ENCODE data around the gene NRP1.
"Not testable (repeated sequence)": the region's sequence is repeated elsewhere in the genome, so short reads cannot be mapped to it uniquely, and the experiment has no call there.

Gene NRP1

DNA sequence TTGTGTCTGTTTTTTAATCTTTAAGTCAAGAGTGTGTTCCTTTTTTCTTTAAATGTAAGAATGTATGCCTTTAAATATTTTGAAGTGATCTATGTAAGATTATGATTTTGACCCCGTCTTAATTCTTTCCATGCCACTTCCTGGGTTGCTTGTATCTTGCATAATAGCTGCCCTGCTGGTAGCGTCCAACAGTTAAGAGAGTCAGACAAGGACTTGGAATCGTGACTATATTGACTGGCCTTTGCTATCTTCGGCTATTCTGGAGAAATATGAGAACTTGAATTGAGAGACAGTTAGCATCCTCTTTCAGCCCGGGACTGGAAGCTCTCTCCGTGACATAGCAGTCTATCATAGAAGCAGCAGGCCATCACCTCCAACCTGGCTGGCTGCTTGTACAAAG is 13.0 kb downstream of the NRP1 start:
- DNase-seq (ENCODE audit: low spot score), result no peak

DNA sequence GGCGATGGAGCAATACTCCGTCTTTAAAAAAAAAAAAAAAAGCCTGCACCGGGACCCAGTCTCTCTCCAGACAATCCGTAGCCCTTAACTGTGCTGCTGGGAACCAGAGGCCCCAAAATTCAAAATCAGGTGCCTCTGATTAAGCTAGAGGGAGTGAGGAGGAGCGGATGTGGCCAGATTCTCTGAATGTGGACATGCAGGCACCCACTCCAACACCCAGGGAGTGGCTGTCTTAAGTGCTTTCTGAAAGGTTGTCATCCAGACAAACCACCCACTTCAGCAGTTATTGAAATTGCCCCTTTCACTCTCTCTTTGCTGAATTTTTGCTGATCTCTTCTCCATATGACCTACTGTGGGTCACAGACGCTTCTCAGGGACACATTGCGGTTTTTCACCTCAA is 14.2 kb downstream of the NRP1 start:
- DNase-seq (ENCODE audit: low spot score), result no peak

DNA sequence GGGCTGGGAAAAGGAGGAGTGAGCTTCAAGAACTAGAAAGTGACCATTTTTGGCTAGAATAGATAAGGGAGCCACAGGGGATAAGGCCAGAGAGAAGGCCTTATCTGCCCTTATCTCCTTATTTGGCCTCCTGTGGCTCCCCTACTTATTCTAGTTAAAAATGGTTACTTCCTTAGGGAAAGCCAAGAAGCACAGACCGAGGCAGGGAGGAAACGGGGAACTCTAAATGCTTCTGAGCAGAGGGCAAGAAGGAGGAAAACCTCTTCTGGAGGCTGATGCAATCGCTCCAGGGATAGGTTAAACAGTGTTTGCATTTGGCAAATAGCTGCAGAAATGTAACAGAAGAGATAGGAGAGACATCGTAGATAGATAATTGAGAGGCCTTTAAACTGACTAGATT is 18.6 kb downstream of the NRP1 start:
- no peak for DNase-seq (ENCODE audit: low spot score)

DNA sequence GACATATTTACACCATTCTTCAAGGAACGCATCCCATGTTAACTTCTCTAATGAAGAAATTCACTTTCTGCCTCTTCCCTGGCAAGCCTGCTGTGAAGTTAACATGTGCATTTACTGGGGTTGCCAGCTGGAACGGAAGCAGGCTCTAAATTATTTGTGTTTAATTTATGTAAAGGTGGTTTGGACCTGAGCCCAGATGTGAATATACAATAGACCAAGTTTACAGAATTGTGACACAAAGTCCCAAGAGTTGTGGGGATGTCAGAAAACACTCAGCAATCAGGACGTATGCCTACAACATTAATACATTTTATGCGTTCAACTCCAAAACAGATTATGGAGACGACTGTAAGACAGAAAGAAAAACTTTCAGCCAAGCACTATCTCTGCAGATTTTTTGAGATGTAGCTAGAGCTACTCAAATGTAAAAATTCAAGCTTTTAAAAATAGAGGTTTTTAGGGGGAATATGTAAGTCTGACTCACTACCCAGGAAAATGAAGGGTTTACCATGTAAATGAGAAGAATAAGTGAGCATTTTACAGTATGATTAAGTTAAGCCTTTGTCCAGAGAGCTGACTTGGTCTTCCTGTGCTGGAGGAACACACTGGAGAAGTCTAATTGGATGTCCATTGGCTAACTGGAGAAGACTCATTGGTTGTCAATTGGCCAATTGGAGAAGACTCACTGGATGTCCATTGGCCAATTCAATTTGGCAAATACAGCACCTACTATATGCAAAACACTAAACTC is 19.5 kb downstream of the NRP1 start:
- DNase-seq (ENCODE audit: low spot score), result no peak

DNA sequence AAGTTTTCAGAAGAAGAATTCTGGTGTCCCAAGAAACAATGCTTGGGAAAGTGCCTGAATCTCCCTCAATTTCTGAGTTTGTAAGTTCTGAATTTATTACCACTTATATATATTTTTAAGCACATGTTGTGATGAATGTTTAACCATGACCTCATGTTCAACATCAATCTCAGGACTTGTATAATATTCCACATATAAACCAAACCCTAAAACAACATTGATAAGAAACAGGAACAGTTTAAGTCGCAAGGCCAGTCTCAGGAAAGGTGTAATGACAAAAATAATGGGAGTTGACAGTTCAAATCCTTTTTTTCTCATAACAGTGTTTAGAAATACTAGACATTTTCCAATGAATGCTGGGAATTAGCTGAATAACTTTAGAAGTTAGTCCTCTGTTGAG is 22.8 kb downstream of the NRP1 start:
- DNase-seq (ENCODE audit: low spot score), result no peak

DNA sequence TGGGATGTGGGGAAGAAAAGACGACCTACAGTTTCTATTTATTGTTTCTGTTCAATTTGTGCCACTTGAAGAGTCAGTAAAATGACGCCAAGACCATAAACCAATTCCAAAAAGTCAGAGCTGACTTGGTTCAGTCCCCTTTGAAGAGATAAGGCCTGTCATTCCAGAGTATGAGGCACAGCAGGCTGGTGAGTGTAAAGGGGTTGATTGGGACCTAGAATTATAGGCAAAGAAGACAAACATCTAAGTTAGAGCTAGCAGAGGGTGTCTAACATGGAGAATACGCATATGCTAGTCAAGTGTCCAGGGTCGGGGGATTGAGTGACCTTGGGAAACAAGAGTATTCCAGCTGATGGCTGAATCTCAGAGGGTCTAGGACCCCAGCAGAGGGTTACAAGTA is 23.6 kb downstream of the NRP1 start:
- no peak for DNase-seq (ENCODE audit: low spot score)

DNA sequence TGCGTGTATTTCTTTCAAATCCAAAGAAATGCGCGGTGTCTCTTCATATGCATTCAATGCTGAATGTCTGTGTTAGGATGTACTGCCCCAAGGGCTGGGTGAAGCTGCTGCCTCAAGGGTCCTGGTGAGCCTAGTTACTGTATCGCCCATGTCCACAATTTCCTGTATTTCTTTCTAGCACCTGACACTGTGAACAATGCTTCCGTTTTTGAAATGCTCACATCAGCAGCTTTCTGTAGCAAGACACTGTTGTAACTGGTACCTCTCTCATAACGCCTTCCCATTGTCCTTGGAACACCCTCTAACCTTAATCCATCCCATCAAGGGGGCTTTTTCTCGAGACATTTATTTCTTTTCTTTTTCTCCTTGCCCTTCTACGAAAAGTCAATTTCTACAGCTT is 25.1 kb downstream of the NRP1 start:
- no peak for DNase-seq (ENCODE audit: low spot score)

DNA sequence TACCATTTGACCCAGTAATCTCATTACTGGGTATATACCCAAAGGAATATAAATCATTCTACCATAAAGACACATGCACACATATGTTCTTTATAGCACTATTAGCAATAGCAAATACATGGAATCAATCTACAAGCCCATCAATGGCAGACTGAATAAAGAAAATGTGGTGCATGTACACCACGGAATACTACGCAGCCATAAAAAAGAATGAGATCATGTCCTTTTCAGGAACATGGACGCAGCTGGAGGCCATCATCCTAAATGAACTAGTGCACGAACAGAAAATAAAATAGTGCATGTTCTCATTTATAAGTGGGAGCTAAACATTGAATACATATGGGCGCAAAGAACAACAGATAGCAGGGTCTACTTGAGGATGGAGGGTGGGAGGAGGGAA is 26.6 kb downstream of the NRP1 start:
- no peak for DNase-seq (ENCODE audit: low spot score)

DNA sequence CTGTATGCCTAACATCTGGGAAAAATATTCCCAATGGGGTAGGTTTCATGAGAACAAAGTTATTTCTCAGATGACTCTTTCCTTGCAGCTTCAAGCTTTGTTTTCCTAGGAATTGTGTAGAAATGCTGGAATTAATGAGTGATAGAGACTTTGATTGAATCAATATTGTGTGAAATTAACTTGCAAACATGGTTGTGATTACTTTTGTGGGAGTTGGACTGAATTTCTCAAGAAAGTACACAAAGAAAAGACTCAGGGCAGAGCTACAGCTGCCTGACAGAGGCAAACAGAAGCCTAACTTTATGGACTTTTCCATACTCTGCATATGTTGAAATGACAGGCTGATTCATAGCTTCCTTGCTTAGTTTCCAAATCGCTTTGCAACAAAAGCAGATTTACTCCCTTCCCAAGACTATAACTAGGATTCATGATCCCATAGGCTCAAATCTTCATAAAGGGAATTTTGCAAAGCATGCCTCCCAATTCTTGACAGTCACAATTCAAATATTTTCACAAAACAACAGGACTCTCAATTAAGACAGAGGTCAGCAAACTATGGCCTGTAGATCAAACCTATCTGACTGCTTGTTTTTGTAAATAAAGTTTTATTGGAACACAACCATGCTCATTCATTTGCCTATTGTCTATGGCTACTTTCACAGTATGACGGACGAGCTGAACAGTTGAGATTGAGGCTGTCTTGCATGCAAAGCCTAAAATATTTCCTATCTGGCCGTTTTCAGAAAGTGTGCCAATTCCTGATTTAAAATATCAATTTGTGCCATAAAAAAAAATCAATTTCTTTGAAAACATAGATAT is 27.6 kb downstream of the NRP1 start:
- no peak for DNase-seq (ENCODE audit: low spot score)

DNA sequence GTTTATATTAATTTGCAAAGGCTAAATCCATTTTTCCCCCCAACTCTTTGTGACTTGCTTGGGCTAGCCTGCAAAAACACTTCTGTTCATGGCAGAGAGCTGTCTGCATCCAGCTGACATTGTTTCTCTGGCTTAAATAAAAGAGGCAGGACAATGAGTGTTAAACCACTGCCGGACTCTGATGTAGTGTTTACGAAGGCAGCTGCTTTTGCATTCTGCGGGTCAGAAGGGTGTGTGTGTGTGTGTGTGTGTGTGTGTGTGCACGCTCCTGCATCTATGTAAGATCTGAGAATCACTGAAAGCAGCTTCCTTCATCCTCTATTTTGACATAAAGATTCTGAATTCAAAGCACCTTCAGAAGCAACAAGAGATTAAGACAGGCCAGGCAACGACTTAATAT is 28.3 kb downstream of the NRP1 start:
- DNase-seq (ENCODE audit: low spot score), result no peak

DNA sequence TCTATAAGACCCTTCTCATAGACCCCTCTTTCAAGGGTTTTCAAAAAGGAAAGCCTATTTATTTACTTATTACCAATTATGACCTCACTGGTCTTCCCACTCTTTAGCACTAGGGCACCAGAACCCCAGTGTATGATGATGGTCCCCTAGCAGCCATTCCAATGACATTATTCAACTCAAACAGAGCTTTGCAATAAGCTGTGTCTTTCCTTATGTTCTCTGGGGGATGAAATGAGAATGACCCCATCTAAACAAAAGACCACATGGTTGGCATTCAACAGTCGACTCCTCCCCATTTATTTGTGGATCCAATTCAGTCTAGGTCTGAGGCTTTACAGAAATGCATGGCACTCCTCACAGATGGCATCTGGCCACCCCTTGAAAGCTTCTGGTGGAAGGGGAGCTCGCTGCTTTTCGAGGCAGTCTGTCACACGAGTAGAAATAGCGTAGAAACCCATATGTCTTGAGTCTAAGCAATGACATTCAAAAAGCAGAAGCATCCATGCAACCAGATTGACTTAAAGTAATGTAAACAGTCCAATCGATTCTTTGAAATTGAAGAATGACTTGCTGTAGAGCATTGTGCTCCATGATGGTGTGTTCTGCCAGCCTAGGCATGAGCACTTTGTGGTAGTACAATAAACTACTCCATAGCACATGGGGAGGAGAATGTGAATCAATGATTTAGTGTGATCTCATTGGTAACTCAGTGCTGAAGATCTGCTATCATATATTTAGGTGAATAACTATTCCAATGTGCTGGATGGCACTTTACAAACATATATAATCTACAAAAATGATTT is 29.8 kb downstream of the NRP1 start:
- DNase-seq (ENCODE audit: low spot score), result no peak

DNA sequence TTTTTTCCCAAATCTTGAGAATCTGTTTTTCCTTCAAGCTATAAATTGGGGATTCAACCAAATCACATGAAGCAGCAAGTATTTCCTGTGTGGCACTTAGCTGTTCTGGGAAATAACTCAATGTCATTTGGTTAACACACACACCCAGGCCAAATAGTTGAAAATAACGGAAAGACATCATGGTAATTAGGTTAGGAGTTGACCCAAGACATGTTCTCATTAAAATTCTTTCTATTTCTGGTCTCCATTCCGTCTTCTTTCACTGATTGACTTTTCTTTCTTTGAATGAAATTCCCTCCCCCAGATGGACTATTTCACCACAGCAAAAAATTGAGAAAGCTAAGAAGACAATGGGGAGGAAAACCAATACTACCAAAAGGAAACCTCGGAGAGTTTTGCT is 30.5 kb downstream of the NRP1 start:
- no peak for DNase-seq (ENCODE audit: low spot score)

DNA sequence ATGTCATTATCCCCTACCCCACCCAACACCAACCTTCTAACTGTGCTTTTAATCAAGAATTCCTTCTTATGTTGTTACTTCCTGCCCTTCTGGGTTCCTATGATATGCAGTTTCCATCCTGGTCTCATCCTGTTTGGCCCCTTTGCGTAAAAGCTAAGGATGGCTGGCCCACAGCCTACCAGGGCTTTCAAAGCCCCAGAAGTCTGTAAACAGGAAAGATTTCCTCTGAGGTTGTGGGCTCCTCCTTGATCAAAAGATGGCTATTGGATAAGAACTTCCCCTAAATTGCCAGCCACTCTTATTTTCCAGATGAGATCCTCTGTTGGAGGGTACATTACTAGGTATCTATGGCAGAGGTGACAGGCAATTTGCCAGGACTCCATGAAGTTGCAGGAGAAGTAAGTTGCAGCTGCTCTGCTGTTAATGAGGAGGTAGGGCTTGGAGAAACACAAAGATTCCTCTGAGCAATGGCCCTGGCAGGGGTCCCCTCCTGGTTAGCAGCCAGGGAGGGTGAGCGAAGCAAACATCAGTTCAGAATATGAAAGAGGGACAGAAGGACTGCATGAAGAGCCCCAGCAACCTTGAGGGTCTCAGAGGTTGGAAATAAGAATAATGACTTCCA is 32.1 kb downstream of the NRP1 start:
- DNase-seq (ENCODE audit: low spot score), result no peak

DNA sequence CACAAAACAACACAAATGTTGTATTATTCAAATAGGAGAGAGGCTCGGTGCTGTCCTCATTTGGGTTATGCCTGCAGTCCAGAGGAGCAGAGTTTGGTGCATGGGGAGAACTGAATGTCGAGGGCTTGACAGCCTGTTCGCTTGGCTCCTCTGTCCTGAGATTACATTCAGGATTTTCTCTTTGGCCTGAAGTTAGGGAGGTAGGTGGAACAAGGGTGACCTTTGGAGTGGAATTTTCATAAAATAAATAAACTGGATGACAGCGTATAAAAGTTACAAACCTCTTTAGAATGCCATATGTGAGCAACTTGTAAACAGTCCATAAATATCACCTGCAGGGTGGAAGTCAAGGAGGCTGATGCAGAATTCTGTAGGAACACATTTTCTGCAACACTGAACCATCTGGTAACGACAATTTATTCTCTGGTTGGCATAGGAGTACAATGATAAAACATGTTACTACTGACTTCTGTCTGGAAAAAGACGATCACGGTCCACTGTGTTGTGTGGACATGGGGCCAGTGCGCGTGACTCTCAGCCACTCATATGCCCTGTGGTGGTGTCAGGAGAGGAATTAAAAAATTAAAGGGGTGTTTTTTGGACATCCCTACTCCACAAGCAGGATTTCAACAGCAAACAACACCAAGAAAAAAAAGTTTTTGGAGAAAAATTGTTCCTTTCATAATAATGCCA is 33.2 kb downstream of the NRP1 start:
- DNase-seq (ENCODE audit: low spot score), result no peak

DNA sequence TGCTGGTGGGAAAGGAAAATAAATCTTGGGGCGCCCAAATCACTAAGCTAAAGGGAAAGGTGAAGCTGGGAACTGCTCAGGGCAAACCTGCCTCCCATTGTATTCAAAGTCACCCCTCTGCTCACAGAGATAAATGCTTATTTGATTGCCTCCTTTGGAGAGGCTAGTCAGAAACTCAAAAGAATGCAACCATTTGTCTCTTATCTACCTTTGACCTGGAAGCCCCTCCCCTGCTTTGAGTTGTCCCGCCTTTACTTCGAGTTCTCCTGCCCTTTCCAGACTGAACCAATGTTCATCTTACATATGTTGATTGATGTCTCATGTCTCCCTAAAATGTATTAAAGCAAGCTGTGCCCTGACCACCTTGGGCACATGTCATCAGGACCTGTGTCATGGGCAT is 33.9 kb downstream of the NRP1 start:
- not testable (repeated sequence) for DNase-seq (ENCODE audit: low spot score)

DNA sequence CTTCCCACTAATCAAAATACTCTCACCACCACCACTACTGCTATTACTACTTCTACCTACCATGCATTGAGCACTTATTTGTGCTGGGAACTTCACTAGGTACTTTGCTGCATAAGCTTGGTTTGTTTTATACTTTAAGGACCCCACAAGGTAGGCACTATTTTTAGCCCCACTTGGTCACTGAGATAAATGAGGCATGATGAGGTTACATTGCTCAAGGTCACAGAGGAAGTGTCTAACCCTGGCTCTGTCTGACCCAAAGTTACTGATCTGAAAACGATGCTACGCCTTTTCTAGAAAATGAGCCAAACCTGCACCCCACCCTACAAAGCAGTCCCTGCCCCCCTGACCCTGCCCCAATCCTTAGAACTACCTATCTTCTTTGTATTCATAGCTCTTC is 35.6 kb downstream of the NRP1 start:
- no peak for DNase-seq (ENCODE audit: low spot score)

DNA sequence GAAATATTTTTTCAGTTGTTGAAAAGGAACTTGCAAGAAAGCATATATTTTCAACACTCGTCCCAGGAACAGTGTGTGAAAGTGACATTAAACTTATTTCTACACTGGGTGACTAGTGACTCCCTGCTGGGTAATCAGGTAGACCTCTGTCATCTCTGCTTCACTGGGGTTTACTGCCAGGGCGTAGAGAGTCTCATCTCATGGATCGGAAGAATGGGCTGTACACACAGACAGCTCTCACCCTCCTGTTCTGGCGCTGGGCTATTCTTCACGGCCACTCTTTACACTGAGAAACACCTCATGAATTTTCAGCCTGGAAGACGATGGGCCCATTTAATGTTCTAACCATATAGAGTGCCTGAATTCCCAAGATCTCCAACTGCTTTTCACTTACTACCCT is 36.4 kb downstream of the NRP1 start:
- no peak for DNase-seq (ENCODE audit: low spot score)

DNA sequence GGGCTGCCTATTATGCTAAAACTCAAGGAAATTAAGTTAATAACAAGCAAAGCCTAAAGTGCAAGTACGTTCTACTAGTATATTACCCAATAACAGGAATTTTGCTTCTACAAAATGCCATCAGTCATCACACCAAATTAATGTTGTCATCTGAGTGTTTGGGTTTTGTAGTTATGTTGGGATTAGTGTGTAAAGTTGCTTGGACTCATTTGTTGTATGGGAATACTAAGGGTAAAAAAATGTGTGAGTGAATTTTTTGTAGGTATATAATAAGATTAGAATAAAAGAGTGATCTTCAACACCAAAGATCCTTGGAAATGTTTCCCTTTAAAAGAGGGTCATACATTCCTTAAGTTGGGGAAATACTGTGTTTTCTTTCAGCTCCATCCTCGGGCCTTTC is 38.6 kb downstream of the NRP1 start:
- no peak for DNase-seq (ENCODE audit: low spot score)

DNA sequence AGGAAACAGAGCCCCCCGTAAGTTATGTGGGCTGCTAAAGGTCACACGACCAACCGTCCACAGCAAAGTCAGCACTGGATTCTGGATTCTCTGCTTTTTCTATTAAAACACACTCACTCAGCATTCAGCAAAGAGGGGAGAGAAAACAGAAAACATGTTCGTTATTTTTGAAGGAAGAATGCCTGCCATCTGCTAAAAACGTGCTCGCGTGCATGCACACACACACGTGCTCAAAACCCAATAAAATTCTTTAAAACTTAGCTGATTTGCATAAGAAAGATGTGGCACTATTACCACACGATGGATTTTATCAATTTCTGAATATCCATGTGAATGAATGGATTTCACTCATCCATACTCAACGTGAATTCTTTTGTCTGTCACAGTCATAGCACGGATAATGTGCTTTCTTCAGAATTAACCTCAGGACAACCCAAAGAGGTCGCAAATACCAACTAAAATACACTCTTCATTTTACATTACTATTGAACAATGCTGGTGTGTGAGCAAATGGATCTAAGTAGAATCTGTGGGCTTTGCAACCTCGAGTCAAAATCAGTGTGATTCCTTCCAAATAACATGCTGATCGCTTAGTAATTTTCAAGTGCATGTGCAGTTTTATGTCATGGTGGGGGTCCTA is 40.8 kb downstream of the NRP1 start:
- no peak for DNase-seq (ENCODE audit: low spot score)

DNA sequence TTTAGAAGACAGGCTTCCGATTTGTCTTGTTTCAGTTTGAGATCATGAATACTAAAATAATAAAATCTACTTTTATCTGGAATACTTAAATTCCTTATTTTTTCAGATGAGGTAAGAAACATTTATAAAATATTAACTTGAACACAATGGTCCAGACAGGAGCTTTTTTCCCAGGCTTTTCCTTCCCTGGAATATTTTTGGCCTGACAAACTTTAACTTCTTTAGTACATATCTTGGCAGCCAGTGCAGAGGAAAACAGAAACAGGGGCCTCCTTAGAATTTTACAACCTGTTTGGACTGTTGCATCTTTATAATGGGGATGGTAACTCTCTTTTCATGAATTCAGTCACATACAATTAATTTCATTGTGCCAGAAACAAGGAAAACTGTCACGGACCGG is 41.4 kb downstream of the NRP1 start:
- no peak for DNase-seq (ENCODE audit: low spot score)

DNA sequence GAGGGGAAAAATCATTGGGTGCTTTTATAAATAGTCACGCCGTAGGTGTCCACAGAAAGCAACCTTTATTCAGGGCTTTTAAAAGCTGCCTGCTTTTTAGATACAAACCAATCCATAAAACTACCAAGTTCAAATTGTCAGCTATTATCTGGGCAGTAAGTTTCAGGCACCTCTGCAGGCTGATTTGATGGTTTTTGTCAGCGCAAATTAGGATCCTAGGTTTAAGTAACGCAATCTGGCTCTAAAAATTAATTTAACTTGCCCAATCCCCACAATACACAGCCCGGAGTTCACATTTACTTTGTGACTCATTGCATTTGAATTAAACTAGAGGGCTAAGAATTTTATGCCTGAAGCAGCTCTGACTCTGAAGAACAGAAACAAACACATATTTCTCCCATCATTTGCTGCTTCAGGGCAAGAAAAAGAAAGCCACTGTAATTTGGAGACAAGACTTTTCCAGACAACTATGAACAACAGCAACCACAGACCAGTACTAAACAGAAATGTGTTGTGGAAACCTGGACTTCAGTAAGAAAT is 43.3 kb downstream of the NRP1 start:
- no peak for DNase-seq (ENCODE audit: low spot score)

Data from pons (tissue), 1 donor.